ENCODE measurements around the gene MAGEA4.

DNA sequence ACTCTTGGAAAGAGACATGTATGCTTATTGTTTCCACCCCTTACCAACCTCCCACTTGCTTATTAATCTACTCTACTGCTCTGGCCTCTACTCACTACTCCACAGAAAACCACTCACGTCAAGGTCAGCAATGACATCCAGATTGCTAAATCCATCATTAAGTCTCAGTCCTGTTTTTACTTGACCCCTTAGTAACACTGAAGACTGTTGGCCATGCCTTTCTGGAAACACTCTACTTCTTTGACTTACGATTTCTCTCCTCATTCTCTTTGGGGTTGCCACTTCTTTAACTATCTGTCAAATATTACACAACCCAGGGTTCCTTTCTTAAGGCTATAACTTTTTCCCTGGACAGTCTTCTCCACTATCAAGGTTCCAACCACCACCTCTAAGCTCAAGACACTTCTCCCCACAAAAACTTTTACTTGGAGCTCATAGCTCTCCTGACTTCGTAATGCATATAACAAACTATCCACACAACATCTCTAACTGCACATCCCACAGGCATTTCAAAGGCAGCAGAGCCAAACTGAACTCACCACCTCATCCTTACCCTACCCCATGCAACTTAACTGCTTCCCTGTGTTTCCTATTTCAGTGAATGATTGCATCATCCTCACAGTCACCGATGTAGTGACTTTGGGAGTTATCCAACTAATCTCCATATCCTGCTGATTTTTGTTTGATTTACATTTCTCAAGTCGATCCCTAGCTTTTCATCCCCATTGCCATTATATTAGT lies 15.8 kb upstream of the MAGEA4 start:
- no peak for TF ChIP-seq EP300 (IDR thresholded peaks at IDR 0.05)
- TF ChIP-seq, protein P1, sequence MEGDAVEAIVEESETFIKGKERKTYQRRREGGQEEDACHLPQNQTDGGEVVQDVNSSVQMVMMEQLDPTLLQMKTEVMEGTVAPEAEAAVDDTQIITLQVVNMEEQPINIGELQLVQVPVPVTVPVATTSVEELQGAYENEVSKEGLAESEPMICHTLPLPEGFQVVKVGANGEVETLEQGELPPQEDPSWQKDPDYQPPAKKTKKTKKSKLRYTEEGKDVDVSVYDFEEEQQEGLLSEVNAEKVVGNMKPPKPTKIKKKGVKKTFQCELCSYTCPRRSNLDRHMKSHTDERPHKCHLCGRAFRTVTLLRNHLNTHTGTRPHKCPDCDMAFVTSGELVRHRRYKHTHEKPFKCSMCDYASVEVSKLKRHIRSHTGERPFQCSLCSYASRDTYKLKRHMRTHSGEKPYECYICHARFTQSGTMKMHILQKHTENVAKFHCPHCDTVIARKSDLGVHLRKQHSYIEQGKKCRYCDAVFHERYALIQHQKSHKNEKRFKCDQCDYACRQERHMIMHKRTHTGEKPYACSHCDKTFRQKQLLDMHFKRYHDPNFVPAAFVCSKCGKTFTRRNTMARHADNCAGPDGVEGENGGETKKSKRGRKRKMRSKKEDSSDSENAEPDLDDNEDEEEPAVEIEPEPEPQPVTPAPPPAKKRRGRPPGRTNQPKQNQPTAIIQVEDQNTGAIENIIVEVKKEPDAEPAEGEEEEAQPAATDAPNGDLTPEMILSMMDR (IDR thresholded peaks at IDR 0.05), result no peak
